WTC11 (cell line): Measurements from ENCODE around the gene C9. TPM values are rescaled to one million over a fixed set of nuclear protein-coding genes. Genes with fewer than 3 reads are reported as not detected.

Experiments used
- ATAC-seq: fragments of 200-7000 bp; cut with Tn5 transposase; 2 replicates; pipeline ENCODE4 v1.10.0; 2021; ENCODE audit warnings: mild to moderate bottlenecking, moderate library complexity
- CTCF ChIA-PET: fragments of 300-600 bp; sonication (Branson Sonifier 250); formaldehyde crosslinking; loops from one replicate; lab custom pipeline; 2021; ENCODE audit warnings: antibody characterized with exemption; lab: Charles Lee
- POLR2A ChIA-PET: fragments of 350-600 bp; sonication (Branson Sonifier 250); formaldehyde crosslinking; loops from one replicate; lab custom pipeline; 2021; ENCODE audit warnings: antibody characterized with exemption; lab: Charles Lee
- DNase-seq: peaks from one replicate; pipeline ENCODE4 v3.0.0; 2021; ENCODE audit warnings: low spot score
- H3K27ac Mint-ChIP-seq: 2 replicates; pipeline ENCODE4 v1.8.0; 2021; ENCODE audit warnings: mixed read lengths
- H3K27me3 Mint-ChIP-seq: 2 replicates; pipeline ENCODE4 v1.8.0; 2021; ENCODE audit warnings: low read depth, mild to moderate bottlenecking, moderate library complexity, mixed read lengths
- H3K36me3 Mint-ChIP-seq: 2 replicates; pipeline ENCODE4 v1.8.0; 2021; ENCODE audit warnings: mixed read lengths
- H3K4me1 Mint-ChIP-seq: 2 replicates; pipeline ENCODE4 v1.8.0; 2022; ENCODE audit warnings: mixed read lengths
- H3K4me3 Mint-ChIP-seq: 2 replicates; pipeline ENCODE4 v1.8.0; 2021; ENCODE audit warnings: mild to moderate bottlenecking, moderate library complexity, mixed read lengths
- H3K9me3 Mint-ChIP-seq: 2 replicates; pipeline ENCODE4 v1.8.0; 2021; ENCODE audit warnings: mixed read lengths
- AR ChIP-seq: fragments of 250-450 bp; sonication (Bioruptor Pico); IDR thresholded peaks from 2 replicates; pipeline ENCODE4 v1.9.0; 2021; ENCODE audit warnings: mild to moderate bottlenecking
- CDX4 ChIP-seq: fragments of 250-450 bp; sonication (Bioruptor Pico); IDR thresholded peaks from 2 replicates; pipeline ENCODE4 v1.9.0; 2021; ENCODE audit warnings: moderate library complexity, mild to moderate bottlenecking, inconsistent platforms, borderline replicate concordance
- CREB1 ChIP-seq: sonication (generic); formaldehyde crosslinking; IDR thresholded peaks from 2 replicates; pipeline ENCODE4 v1.8.0; 2023; ENCODE audit warnings: mild to moderate bottlenecking, missing genetic modification reagents
- CTCF ChIP-seq: fragments of 200-600 bp; IDR thresholded peaks from 2 replicates; pipeline ENCODE4 v1.8.0; 2022; ENCODE audit warnings: antibody characterized with exemption
- E2F5 ChIP-seq: sonication (generic); formaldehyde crosslinking; IDR thresholded peaks from 2 replicates; pipeline ENCODE4 v1.8.1; 2022; ENCODE audit warnings: mild to moderate bottlenecking, moderate library complexity, missing genetic modification reagents
- ELF4 ChIP-seq: sonication (generic); formaldehyde crosslinking; IDR thresholded peaks from 2 replicates; pipeline ENCODE4 v1.8.1; 2022; ENCODE audit warnings: low read depth, mild to moderate bottlenecking, moderate library complexity, missing genetic modification reagents
- GABPB1 ChIP-seq: sonication (generic); formaldehyde crosslinking; IDR thresholded peaks from 2 replicates; pipeline ENCODE4 v1.8.1; 2023; ENCODE audit warnings: mild to moderate bottlenecking, missing genetic modification reagents
- OVOL2 ChIP-seq: fragments of 250-450 bp; sonication (Bioruptor Pico); IDR thresholded peaks from 2 replicates; pipeline ENCODE4 v1.9.0; 2021; ENCODE audit warnings: mild to moderate bottlenecking, borderline replicate concordance
- SMAD3 ChIP-seq: sonication (generic); formaldehyde crosslinking; IDR thresholded peaks from 2 replicates; pipeline ENCODE4 v1.8.0; 2022; ENCODE audit warnings: missing genetic modification reagents, mild to moderate bottlenecking, borderline replicate concordance
- SOX15 ChIP-seq: fragments of 250-450 bp; sonication (Bioruptor Pico); IDR thresholded peaks from 2 replicates; pipeline ENCODE4 v1.9.0; 2021; ENCODE audit warnings: mild to moderate bottlenecking
- TCF7 ChIP-seq: sonication (generic); formaldehyde crosslinking; IDR thresholded peaks from 2 replicates; pipeline ENCODE4 v1.8.0; 2022; ENCODE audit warnings: mild to moderate bottlenecking, low read depth, missing genetic modification reagents, moderate library complexity
- TEAD4 ChIP-seq: sonication (generic); formaldehyde crosslinking; IDR thresholded peaks from 2 replicates; pipeline ENCODE4 v1.8.0; 2022; ENCODE audit warnings: mild to moderate bottlenecking, missing genetic modification reagents
- TP53 ChIP-seq: sonication (generic); formaldehyde crosslinking; IDR thresholded peaks from 2 replicates; pipeline ENCODE4 v1.8.1; 2023; ENCODE audit warnings: mild to moderate bottlenecking, missing genetic modification reagents
- ZBTB21 ChIP-seq: sonication (generic); formaldehyde crosslinking; IDR thresholded peaks from 2 replicates; pipeline ENCODE4 v1.8.1; 2023; ENCODE audit warnings: mild to moderate bottlenecking, missing genetic modification reagents, borderline replicate concordance
- ZNF219 ChIP-seq: sonication (generic); formaldehyde crosslinking; IDR thresholded peaks from 2 replicates; pipeline ENCODE4 v1.8.0; 2023; ENCODE audit warnings: missing genetic modification reagents, mild to moderate bottlenecking, borderline replicate concordance
- ZNF396 ChIP-seq: fragments of 250-450 bp; sonication (Bioruptor Pico); IDR thresholded peaks from 2 replicates; pipeline ENCODE4 v1.8.0; 2021; ENCODE audit warnings: mild to moderate bottlenecking, moderate library complexity, borderline replicate concordance
- total RNA-seq: library from RNA; stranded (reverse); gene quantifications from 3 replicates; pipeline ENCODE4 v1.2.3, GENCODE V29; 2021
- TF ChIP-seq, protein P1 (sequence below): sonication (generic); formaldehyde crosslinking; conservative IDR thresholded peaks from 2 replicates; pipeline ENCODE4 v1.8.1; 2022; ENCODE audit warnings: mild to moderate bottlenecking, missing genetic modification reagents
- TF ChIP-seq, protein P2 (sequence below): sonication (generic); formaldehyde crosslinking; IDR thresholded peaks from 2 replicates; pipeline ENCODE4 v1.8.0; 2023; ENCODE audit warnings: missing genetic modification reagents, mild to moderate bottlenecking, borderline replicate concordance

Gene C9
- total RNA-seq, 1 experiment from 2014 or later, result 0.07 TPM

- TF ChIP-seq, protein P1, sequence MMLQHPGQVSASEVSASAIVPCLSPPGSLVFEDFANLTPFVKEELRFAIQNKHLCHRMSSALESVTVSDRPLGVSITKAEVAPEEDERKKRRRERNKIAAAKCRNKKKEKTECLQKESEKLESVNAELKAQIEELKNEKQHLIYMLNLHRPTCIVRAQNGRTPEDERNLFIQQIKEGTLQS (CRISPR knock-in tag), result no peak
- TF ChIP-seq ELF4 (CRISPR knock-in tag) (no peak), ZBTB21 (CRISPR knock-in tag) (no peak), CREB1 (no peak)
These were observed 97.9 kb downstream of the C9 start (continued) for GRCh38 chr5:39266442-39266841.

DNA sequence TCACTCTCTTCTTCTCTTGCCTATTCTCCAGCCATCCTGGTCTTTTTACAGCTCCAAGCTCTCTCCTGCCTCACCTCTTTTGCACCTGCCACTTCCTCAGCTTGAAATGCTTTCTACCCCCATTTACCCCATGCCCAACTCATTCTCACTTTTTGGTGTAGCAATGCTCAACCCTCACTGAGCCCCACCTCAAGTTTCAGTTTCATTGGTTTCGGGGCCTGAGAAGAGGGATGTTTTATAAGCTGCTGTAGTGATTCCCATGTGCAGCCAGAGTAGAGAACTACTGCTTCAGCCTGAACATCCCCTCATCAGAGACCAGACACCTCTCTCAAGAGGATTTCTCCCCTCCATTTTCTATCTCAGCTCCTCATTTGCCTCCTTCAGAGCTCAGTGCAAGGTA, 99.8 kb downstream of the C9 start:
- H3K27me3 Mint-ChIP-seq, result no peaks in the 10 kb centered on the region
- no peak for TF ChIP-seq ELF4 (CRISPR knock-in tag)
- no peaks in the 10 kb centered on the region for H3K36me3 Mint-ChIP-seq
- ChIA-PET CTCF (interaction anchor here (0.7 kb wide), 1 partner anchor 47 kb away, joined by 3 read pairs; no protein-coding TSS in a partner anchor), POLR2A (no interaction called here)
- H3K4me1 Mint-ChIP-seq, result no peaks in the 10 kb centered on the region
- no peak overlapping the region for H3K27ac Mint-ChIP-seq
- ATAC-seq (no peak), DNase-seq (no peak)
- 0 out of 2 replicates have a peak, but pooled peaks cover 5% of the 10 kb centered on the region for H3K9me3 Mint-ChIP-seq
- H3K4me3 Mint-ChIP-seq, result no peak overlapping the region

DNA sequence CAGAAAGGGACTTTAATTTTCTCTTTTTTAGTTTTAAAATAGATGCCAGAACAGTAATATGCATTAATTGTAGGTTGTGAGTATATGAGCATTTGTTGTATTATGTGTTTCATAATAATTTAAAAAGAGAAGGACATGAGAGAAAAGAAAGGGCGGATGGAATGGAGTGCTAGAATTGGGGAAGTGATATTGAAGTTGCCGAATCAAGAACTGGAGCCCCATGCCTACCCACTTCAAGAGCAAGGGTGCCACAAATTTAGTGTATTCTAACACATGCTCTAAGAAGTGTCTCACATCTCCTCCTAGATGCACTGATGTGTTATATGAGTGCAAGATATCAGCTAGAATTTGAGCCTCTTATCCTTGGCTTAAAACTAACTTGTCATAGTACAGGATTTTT, 101.3 kb downstream of the C9 start:
- POLR2A ChIA-PET, result no interaction called here
- no peaks in the 10 kb centered on the region for H3K27me3 Mint-ChIP-seq
- CTCF ChIA-PET, result no interaction called here
- no peak overlapping the region for H3K27ac Mint-ChIP-seq
- TF ChIP-seq E2F5 (CRISPR knock-in tag), result no peak
- no peak for TF ChIP-seq CTCF
- TF ChIP-seq SMAD3 (CRISPR knock-in tag), result no peak
- TF ChIP-seq SOX15 (CRISPR knock-in tag), result no peak
- no peak for TF ChIP-seq AR (CRISPR knock-in tag)
- no peak for TF ChIP-seq TEAD4
- no peak for TF ChIP-seq TP53 (CRISPR knock-in tag)
- no peak for TF ChIP-seq ZNF396
- TF ChIP-seq GABPB1 (CRISPR knock-in tag), result no peak
- no peak for TF ChIP-seq OVOL2 (CRISPR knock-in tag)
- TF ChIP-seq TCF7 (CRISPR knock-in tag), result no peak
- TF ChIP-seq, protein P2, sequence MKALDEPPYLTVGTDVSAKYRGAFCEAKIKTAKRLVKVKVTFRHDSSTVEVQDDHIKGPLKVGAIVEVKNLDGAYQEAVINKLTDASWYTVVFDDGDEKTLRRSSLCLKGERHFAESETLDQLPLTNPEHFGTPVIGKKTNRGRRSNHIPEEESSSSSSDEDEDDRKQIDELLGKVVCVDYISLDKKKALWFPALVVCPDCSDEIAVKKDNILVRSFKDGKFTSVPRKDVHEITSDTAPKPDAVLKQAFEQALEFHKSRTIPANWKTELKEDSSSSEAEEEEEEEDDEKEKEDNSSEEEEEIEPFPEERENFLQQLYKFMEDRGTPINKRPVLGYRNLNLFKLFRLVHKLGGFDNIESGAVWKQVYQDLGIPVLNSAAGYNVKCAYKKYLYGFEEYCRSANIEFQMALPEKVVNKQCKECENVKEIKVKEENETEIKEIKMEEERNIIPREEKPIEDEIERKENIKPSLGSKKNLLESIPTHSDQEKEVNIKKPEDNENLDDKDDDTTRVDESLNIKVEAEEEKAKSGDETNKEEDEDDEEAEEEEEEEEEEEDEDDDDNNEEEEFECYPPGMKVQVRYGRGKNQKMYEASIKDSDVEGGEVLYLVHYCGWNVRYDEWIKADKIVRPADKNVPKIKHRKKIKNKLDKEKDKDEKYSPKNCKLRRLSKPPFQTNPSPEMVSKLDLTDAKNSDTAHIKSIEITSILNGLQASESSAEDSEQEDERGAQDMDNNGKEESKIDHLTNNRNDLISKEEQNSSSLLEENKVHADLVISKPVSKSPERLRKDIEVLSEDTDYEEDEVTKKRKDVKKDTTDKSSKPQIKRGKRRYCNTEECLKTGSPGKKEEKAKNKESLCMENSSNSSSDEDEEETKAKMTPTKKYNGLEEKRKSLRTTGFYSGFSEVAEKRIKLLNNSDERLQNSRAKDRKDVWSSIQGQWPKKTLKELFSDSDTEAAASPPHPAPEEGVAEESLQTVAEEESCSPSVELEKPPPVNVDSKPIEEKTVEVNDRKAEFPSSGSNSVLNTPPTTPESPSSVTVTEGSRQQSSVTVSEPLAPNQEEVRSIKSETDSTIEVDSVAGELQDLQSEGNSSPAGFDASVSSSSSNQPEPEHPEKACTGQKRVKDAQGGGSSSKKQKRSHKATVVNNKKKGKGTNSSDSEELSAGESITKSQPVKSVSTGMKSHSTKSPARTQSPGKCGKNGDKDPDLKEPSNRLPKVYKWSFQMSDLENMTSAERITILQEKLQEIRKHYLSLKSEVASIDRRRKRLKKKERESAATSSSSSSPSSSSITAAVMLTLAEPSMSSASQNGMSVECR, result no peak
- no peak for TF ChIP-seq CDX4 (CRISPR knock-in tag)
- TF ChIP-seq ZNF219 (CRISPR knock-in tag), result no peak
- 0 out of 2 replicates have a peak, but pooled peaks cover 5% of the 10 kb centered on the region for H3K9me3 Mint-ChIP-seq
- no peak overlapping the region for H3K4me3 Mint-ChIP-seq
- DNase-seq (no peak), ATAC-seq (no peak)
- H3K36me3 Mint-ChIP-seq, result no peaks in the 10 kb centered on the region
- H3K4me1 Mint-ChIP-seq, result no peaks in the 10 kb centered on the region
